Urinary bladder (tissue), 4 donors: ENCODE measurements around the gene PROSER2. TPM values are rescaled to one million over a fixed set of nuclear protein-coding genes. Genes with fewer than 3 reads are reported as not detected.

Experiments used
- DNase-seq: peaks from one replicate; pipeline ENCODE4 v3.0.0-alpha.2; 2015; ENCODE audit errors: extremely low spot score
- H3K27ac ChIP-seq: one replicate; pipeline ENCODE4 v1.5.1; 2013; ENCODE audit warnings: low read depth, mild to moderate bottlenecking, moderate library complexity
- H3K36me3 ChIP-seq: one replicate; pipeline ENCODE4 v1.6.1; 2013; ENCODE audit warnings: mild to moderate bottlenecking, moderate library complexity; ENCODE audit not compliant: insufficient read depth
- H3K4me1 ChIP-seq: one replicate; pipeline ENCODE4 v1.6.1; 2013; ENCODE audit warnings: mild to moderate bottlenecking, moderate library complexity; ENCODE audit not compliant: insufficient read depth
- H3K4me3 ChIP-seq: one replicate; pipeline ENCODE4 v1.5.1; 2013; ENCODE audit warnings: low read depth, low read length
- WGBS: extraction: QIAGEN DNeasy Blood & Tissue Kit; methylation state at CpG from one replicate; pipeline ENCODE4 v1.1.7; 2013; 5-methylcytosine and 5-hydroxymethylcytosine counted together
- polyA plus RNA-seq: library from polyadenylated mRNA; stranded (reverse); fragments of 200-250 nt; gene quantifications from one replicate; pipeline ENCODE4 v1.2.3, GENCODE V29; 2013
- total RNA-seq: library from RNA; depleted of rRNA; stranded (reverse); fragments of >200 nt; gene quantifications from one replicate; pipeline ENCODE4 v1.2.3, GENCODE V29; 2014
- donor health status: healthy with polysubstance abuse.
- donor health status: healthy.

The PROSER2 gene
- total and polyA plus RNA-seq, 2 donors: 3.2 to 6.6 TPM

DNA sequence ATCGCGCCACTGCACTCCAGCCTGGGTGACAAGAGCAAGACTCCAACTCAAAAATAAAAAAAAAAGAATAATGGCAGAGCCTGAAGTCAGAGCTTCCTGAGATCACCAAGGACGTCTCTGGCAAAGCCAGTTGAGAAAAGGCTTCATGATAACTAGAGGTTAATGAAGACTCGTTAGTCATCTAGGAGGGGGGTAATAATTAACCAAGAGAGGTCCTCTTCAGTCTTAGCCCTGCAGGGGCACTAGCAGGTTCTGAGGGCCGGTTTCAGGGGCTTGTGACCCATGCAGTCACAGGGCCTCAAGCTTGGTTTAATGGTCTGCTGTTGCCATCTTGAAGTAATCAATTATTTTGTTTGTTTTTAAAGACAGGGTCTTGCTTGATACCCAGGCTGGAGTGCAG lies 28.6 kb upstream of the PROSER2 start:
- no peak for DNase-seq
- Histone ChIP-seq H3K4me3 (no peak overlapping the region), H3K36me3 (no peaks in the 10 kb centered on the region), H3K4me1 (no peaks in the 10 kb centered on the region), H3K27ac (no peak overlapping the region)
- WGBS: 93% methylated on average over 5 of the region's 5 CpGs

DNA sequence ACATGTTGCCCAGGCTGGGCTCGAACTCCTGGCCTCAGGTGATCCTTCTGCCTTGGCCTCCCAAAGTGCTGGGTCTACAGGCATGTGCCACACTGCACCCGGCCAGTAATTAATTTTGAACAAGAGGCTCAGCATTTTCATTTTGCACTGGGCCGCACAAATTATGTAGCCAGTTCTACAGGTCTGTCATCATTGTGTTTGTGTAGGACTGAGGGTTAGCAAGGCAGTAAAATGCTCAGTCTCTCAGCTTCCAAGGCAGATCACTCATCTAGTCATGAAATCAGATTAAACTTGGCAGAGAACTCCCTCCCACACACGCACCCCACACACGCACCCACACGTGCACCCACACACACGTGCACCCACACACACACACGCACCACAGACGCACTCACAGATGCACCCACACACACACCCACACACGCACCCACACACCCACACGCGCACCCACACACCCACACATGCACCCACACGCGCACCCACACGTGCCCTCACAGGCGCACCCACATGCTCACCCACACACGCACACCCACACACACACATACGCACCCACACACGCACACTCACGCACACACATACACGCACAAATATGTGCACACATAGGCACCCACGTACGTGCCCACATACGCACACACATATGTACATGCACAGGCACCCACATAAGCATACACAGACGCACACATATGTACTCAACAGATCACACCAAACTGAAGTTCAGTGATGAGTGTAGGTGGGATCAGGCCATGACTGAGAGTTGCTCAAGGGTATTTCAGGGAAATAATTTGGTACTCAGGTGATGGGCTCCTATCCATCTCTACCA lies 27.8 kb upstream of the PROSER2 start:
- 88% methylated on average over 25 of the region's 25 CpGs for WGBS
- Histone ChIP-seq H3K36me3 (no peaks in the 10 kb centered on the region), H3K4me1 (no peaks in the 10 kb centered on the region), H3K27ac (no peak overlapping the region), H3K4me3 (no peak overlapping the region)
- no peak for DNase-seq

DNA sequence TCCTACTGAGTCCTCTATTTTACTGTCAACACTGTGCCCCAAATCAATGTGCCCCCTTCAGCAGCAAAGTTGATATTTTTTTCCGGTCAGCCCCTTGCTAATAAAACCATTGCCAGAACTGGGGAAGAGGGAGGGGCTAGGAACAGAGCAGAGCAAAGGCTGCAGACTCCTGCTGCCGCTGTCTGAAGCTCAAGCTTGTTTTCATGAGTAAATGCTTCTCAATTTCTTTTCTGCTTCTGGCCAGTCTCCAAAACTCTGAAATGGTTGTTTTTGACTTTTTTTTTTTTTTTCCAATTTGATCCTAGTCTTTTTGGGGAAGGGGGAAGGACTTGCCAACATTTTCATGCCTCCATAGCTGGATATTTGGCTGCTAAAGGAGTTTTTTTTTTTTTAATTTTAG lies 26.7 kb upstream of the PROSER2 start:
- Histone ChIP-seq H3K36me3 (no peaks in the 10 kb centered on the region), H3K4me3 (no peak overlapping the region), H3K4me1 (no peaks in the 10 kb centered on the region), H3K27ac (no peak overlapping the region)
- no peak for DNase-seq
- WGBS: 47% methylated on average over 2 of the region's 2 CpGs

DNA sequence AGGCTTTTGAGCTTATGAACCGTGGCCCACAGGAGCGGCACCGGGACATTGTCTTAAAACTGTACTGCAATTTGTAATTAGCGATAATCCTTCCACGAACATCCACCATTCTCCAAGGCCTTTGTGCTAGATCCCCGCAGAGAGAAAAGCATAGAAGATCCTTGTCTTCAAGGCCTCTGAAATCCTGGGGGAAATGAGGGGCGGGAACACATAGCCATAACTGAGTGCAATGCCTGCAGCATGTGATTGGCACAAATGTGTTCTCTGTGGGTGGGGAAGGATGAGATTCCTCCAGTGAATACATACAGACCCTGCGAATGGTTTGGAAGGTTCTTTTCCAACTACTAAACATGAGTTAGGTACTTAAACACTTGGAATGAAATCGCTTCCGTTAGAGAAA lies 25.9 kb upstream of the PROSER2 start:
- Histone ChIP-seq H3K27ac (no peak overlapping the region), H3K36me3 (no peaks in the 10 kb centered on the region), H3K4me3 (no peak overlapping the region), H3K4me1 (no peaks in the 10 kb centered on the region)
- no peak for DNase-seq
- WGBS: 96% methylated on average over 10 of the region's 10 CpGs

DNA sequence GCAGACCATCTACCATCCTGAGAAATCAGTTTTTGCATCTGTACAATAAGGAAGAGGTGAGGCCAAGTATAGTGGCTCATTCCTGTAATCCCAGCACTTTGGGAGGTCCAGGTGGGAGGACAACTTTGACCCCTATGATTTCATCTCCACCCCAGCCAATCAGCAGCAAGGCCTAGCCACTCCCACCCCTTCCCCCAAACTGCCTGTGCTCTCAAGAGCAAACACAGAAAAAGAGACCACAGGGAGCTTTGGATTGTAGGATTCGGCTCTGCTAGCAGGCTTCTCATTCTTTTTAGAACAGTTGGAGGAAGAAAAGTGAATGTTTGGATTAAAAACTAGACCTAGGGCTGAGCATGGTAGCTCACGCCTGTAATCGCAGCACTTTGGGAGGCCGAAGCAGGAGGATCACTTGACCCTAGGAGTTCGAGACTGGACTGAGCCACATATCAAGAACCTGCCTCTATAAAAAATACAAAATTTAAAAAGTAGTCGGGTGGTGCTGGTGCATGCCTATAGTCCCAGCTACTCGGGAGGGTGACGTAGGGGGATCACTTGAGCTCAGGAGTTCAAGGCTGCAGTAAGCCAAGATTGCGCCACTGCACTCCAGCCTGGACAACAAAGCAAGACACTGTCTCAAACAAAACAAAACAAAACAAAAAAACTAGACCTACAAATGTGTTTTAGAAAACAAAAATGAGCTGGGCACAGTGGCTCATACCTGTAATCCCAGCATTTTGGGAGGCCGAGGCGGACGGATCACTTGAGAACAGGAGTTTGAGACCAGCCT lies 25.1 kb upstream of the PROSER2 start:
- H3K27ac ChIP-seq: no peak overlapping the region
- WGBS: 91% methylated on average over 12 of the region's 12 CpGs
- no peak for DNase-seq

DNA sequence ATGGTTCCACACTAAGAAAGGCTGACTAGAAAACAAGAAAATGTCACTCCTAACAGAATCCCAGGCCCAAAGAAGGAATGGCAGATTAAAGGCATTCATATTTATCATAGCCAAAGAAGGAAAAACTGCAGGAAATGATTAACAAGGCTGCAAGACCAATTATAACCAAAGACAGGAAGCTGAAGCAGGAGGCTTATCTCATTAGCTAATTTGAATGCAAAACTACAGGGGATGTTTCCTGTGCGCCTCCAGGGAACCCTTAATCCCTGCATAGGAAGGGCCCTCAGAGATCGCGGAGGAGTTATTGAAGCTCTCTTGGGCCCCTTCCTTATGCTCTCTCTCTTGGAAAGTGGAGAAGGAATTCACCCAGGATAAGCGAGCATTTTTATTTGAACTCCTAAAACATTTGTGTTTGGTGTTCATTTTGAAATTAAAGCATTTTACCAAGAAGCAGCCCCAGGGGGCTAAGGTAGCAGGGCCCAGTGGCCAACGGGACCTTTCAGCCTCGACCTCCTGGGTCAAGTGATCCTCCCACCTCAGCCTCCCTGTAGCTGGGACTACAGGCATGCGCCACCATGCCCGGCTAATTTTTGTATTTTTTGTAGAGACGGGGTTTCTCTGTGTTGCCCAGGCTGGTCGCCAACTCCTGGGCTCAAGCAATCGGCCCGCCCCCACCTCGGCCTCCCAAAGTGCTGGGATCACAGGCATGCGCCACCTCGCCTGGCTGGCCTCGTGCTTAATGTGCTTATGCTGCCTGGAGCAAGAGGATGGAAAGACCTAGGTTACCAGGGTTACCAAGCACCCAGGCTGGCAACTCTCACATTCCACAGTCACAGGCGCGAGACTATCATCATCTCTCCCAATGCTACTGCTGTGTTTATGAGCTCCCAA lies 24.1 kb upstream of the PROSER2 start:
- Histone ChIP-seq H3K4me1 (no peaks in the 10 kb centered on the region), H3K36me3 (no peaks in the 10 kb centered on the region), H3K27ac (no peak overlapping the region), H3K4me3 (no peak overlapping the region)
- 75% methylated on average over 18 of the region's 18 CpGs for WGBS
- no peak for DNase-seq

More for the DNA sequence above, 25.1 kb upstream of the PROSER2 start:
- Histone ChIP-seq H3K4me1 (no peaks in the 10 kb centered on the region), H3K36me3 (no peaks in the 10 kb centered on the region), H3K4me3 (no peak overlapping the region)

DNA sequence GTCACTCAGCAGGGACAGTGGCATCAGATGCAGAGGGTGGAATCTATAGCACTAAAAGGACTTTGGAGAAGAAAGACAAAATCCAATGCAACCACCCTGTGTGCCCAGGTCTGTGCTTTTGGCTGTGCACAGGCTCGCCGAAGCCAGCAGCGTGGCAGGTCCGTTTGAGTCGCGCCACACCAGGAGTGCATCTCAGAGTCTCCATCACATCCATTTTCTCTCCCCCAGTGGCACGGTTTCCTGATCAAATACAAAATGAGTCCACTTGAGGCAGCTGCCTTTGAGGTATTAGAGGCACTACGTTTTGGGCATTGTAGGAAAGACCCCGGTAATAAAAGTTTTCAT lies 23.4 kb upstream of the PROSER2 start:
- Histone ChIP-seq H3K4me1 (no peaks in the 10 kb centered on the region), H3K36me3 (no peaks in the 10 kb centered on the region), H3K4me3 (no peak overlapping the region), H3K27ac (no peak overlapping the region)
- WGBS: 88% methylated on average over 9 of the region's 9 CpGs
- DNase-seq: no peak

DNA sequence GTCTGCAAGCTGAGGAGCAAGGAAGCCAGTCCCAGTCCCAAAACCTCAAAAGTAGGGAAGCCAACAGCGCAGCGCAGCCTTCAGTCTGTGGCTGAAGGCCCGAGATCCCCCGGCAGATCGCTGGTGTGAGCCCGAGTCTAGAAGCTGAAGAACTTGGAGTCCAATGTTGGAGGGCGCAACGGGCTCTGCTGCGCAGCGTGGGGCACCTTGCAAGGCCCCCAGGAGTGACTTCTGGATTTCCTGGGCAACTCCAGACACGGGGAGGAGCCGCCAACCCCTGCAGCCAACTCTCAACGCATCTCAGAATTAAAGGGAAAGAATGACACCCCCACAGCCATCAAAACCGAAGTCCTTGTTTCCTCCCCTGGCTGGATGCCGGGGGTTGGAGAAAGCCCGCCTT lies 18.8 kb upstream of the PROSER2 start:
- 94% methylated on average over 16 of the region's 16 CpGs for WGBS
- Histone ChIP-seq H3K36me3 (no peaks in the 10 kb centered on the region), H3K4me1 (no peaks in the 10 kb centered on the region), H3K27ac (no peak overlapping the region), H3K4me3 (no peak overlapping the region)
- DNase-seq: no peak

DNA sequence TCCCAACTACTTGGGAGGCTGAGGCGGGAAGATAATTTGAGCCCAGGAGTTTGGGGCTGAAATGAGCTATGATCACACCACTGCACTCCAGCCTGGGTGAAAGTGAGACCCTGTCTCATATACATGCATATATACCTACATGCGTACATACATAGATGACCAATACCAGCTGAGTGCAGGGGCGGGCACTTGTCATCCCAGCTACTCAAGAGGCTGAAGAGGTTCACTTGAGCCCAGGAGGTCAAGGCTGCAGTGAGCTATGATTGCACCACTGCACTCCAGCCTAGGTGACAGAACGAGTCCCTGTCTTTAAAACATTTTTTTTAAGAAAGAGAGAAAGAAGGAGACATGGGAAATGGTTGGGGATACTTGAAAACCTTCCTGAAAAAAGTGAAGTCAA lies 17.4 kb upstream of the PROSER2 start:
- H3K4me1 ChIP-seq: no peaks in the 10 kb centered on the region
- DNase-seq: no peak
- WGBS: 93% methylated on average over 4 of the region's 4 CpGs
- no peaks in the 10 kb centered on the region for H3K36me3 ChIP-seq
- H3K27ac ChIP-seq: no peak overlapping the region
- H3K4me3 ChIP-seq: no peak overlapping the region

DNA sequence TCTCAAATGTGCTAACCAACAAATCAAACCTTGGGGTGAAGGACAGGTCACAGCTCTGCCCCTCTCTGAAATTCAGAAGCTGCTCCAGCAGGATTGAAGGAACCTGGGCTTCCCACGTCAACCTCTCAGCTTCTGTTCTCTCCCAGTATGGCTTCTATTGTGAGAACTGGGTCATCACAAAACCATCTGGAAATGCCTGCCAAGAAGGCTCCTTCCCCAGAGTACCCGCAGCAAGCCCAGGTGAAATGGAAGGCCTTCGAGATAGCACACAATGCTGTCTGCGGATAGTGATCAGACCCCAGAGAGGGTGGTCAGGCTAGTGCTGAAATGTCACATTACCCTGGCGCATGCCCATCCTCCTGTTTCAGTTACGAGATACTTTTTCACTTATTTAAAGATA lies 16.4 kb upstream of the PROSER2 start:
- Histone ChIP-seq H3K4me3 (no peak overlapping the region), H3K36me3 (no peaks in the 10 kb centered on the region), H3K27ac (no peak overlapping the region), H3K4me1 (no peaks in the 10 kb centered on the region)
- DNase-seq: no peak
- WGBS: 77% methylated on average over 6 of the region's 6 CpGs

DNA sequence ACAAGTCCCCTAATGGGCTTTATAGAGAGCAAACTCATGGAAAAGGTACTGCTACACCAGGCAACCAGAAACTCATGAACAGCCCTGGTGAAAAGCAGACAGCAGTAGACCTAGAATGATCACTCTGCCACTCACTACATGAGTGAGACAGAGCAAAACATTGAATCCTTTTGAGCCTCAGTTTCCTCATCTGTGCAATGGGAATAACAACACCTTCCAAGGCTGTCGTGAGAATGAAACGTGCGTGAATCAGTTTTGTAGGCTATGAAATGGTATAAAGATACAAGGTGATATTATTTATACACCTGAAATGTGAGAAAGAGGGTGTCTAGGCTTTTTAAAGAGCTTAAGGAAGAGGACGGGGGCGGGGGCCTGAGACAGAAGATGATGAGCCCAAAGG lies 14.3 kb upstream of the PROSER2 start:
- WGBS: 96% methylated on average over 5 of the region's 5 CpGs
- Histone ChIP-seq H3K27ac (no peak overlapping the region), H3K4me3 (no peak overlapping the region), H3K4me1 (no peaks in the 10 kb centered on the region), H3K36me3 (no peaks in the 10 kb centered on the region)
- DNase-seq: no peak

DNA sequence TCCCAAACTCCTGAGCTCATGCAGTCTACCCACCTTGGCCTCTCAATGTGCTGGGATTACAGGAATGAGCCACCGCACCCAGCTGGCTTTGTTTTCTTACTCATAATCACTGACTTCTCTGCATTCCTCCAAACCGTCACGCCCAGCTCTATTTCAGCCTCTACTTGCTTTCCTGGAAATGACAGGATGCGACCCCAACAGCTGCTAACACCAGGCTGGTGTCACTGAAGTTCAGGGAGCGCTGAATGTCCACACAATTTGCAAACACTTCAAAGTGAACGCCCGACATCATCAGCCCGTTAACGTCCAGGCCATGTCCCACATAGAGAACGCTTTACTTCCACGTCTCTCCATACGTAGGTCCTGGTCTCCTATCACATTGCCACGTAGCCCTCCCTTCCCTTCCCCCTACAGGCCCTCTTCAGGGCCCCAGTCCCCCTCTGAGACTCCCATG lies 12.8 kb upstream of the PROSER2 start:
- no peak for DNase-seq
- Histone ChIP-seq H3K4me3 (no peak overlapping the region), H3K27ac (no peak overlapping the region), H3K4me1 (no peaks in the 10 kb centered on the region), H3K36me3 (no peaks in the 10 kb centered on the region)
- WGBS: 39% methylated on average over 13 of the region's 13 CpGs

DNA sequence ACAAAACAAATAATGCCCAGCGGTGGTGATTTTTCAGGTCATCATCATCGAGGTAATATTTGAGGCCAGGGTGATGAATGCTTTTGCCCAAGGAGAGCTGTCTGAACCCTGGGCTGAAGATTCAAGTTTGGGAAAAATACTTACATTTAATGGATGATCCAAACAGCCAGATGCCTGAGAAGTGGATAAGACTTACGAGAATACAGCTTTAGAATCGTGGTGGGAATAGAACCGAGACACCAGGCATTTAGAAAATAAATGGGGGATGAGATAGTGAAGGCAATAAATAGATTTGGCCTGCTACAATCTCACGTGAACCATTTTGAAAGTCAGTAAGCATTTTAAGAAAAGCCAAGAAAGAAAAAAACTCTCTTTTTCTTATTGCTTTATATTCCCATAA lies 12.2 kb upstream of the PROSER2 start:
- no peaks in the 10 kb centered on the region for H3K4me1 ChIP-seq
- 67% methylated on average over 6 of the region's 6 CpGs for WGBS
- no peak overlapping the region for H3K27ac ChIP-seq
- no peak for DNase-seq
- H3K4me3 ChIP-seq: no peak overlapping the region
- H3K36me3 ChIP-seq: no peaks in the 10 kb centered on the region
